Ureter (tissue), 1 donor: ENCODE data around the gene SPON1. TPM values are rescaled to one million over a fixed set of nuclear protein-coding genes. Genes with fewer than 3 reads are reported as not detected.
A peak's percentile ranks its signal among the peaks of the same experiment; 100 is the strongest.
"Not testable (repeated sequence)": the region's sequence is repeated elsewhere in the genome, so short reads cannot be mapped to it uniquely, and the experiment has no call there.

Source experiments
- DNase-seq: peaks from one replicate; pipeline ENCODE4 v3.0.0-alpha.2; 2020; ENCODE audit warnings: low spot score
- total RNA-seq: library from RNA; stranded (reverse); gene quantifications from one replicate; pipeline ENCODE4 v1.2.4, GENCODE V29; 2023
- donor health status: DM: yes; HTN: yes; CAD: no.

Gene SPON1
- total RNA-seq, 1 donor from 2014 or later = 37.1 TPM

- no peak for DNase-seq
Measured at GRCh38 chr11:14242733-14243132, 280.2 kb downstream of the SPON1 start.

GRCh38 chr11:14244926-14245325 lies 282.4 kb downstream of the SPON1 start:
- DNase-seq = no peak

- no peak for DNase-seq
Measured at GRCh38 chr11:14245444-14245843, 282.9 kb downstream of the SPON1 start.

- DNase-seq = no peak
Measured at GRCh38 chr11:14248580-14248981, 286.1 kb downstream of the SPON1 start.

GRCh38 chr11:14249121-14249963 lies 286.8 kb downstream of the SPON1 start:
- peak; percentile 69 for DNase-seq

- DNase-seq = no peak
Measured at GRCh38 chr11:14251754-14252153, 289.2 kb downstream of the SPON1 start.

GRCh38 chr11:14252501-14252900 lies 290.0 kb downstream of the SPON1 start:
- not testable (repeated sequence) for DNase-seq

GRCh38 chr11:14253421-14253820 lies 290.9 kb downstream of the SPON1 start:
- no peak for DNase-seq

- no peak for DNase-seq
Measured at GRCh38 chr11:14253840-14254239, 291.3 kb downstream of the SPON1 start.

GRCh38 chr11:14254533-14255237 lies 292.2 kb downstream of the SPON1 start:
- DNase-seq = no peak

GRCh38 chr11:14255238-14255534 lies 292.7 kb downstream of the SPON1 start:
- no peak for DNase-seq

- DNase-seq = no peak
Measured at GRCh38 chr11:14258221-14258935, 295.9 kb downstream of the SPON1 start.

GRCh38 chr11:14259186-14259784 lies 296.8 kb downstream of the SPON1 start:
- no peak for DNase-seq

- DNase-seq = no peak
Measured at GRCh38 chr11:14259878-14260277, 297.4 kb downstream of the SPON1 start.

- no peak for DNase-seq
Measured at GRCh38 chr11:14261066-14261465, 298.5 kb downstream of the SPON1 start.

- DNase-seq = no peak
Measured at GRCh38 chr11:14262271-14262846, 299.8 kb downstream of the SPON1 start.

GRCh38 chr11:14264966-14265365 lies 302.4 kb downstream of the SPON1 start:
- DNase-seq = no peak

GRCh38 chr11:14266622-14267021 lies 304.1 kb downstream of the SPON1 start:
- DNase-seq = no peak

- DNase-seq = peak; percentile 17
Measured at GRCh38 chr11:14267861-14268635, 305.5 kb downstream of the SPON1 start.

GRCh38 chr11:14269692-14270573 lies 307.4 kb downstream of the SPON1 start:
- DNase-seq = peak; percentile 17
